Peyer's patch (tissue), 4 donors: Measurements from ENCODE around the gene LBH. TPM values are rescaled to one million over a fixed set of nuclear protein-coding genes. Genes with fewer than 3 reads are reported as not detected.
A peak's percentile ranks its signal among the peaks of the same experiment; 100 is the strongest.

Experiments used
- DNase-seq, 3 donors: peaks; one replicate each; pipeline ENCODE4 v3.0.0-alpha.2; 2017 to 2019
- H3K27ac ChIP-seq, 4 donors: fragments of 200-600 bp; sonication (generic); one replicate each; pipeline ENCODE4 v1.5.1; 2016 to 2019
- H3K27me3 ChIP-seq, 2 donors: fragments of 200-600 bp; sonication (generic); one replicate each; pipeline ENCODE4 v1.5.1; 2019
- H3K36me3 ChIP-seq, 3 donors: fragments of 200-600 bp; sonication (generic); one replicate each; pipeline ENCODE4 v1.5.1; 2016 to 2019
- H3K4me1 ChIP-seq, 4 donors: fragments of 200-600 bp; sonication (generic); one replicate each; pipeline ENCODE4 v1.5.1; 2016 to 2019
- H3K4me3 ChIP-seq, 4 donors: fragments of 200-600 bp; sonication (generic); 1 replicate in 3 of 4; 2 replicates in 1 of 4; pipeline ENCODE4 v1.5.1; 2016 to 2019; ENCODE audit warnings: mild to moderate bottlenecking in 1 of 4
- H3K9me3 ChIP-seq, 4 donors: fragments of 200-600 bp; sonication (generic); one replicate each; pipeline ENCODE4 v1.5.1; 2016 to 2019; ENCODE audit warnings: mild to moderate bottlenecking in 1 of 4
- POLR2A ChIP-seq, 2 donors: fragments of 450-650 bp; IDR thresholded peaks; one replicate each; pipeline ENCODE4 v1.5.1; 2017; ENCODE audit warnings: antibody characterized with exemption in 2 of 2, mild to moderate bottlenecking in 2 of 2, moderate library complexity in 2 of 2
- total RNA-seq, 4 donors: library from RNA; depleted of rRNA; stranded (reverse); fragments of >200 nt; gene quantifications; one replicate each; pipeline ENCODE4 v1.1.0, GENCODE V29; 2016
- TF ChIP-seq, protein P1 (sequence below), 6 experiments: fragments of 450-650 bp in 4 of 6; fragments of 200-600 bp in 2 of 6; sonication (generic) in 1 of 6; IDR thresholded peaks; one replicate each; pipeline ENCODE4 v1.5.1; 2017 to 2019; ENCODE audit warnings: antibody characterized with exemption in 6 of 6, mild to moderate bottlenecking in 3 of 6, moderate library complexity in 1 of 6

The LBH gene
- total RNA-seq, 4 donors from 2014 or later: 10.9 to 44.6 (median 14.8) TPM

- Histone ChIP-seq H3K27me3 (no peaks in the 10 kb centered on the region), H3K36me3 (no peaks in the 10 kb centered on the region), H3K4me1 (peaks cover 0 to 36% (median 6%) of the 10 kb centered on the region in 4 donors), H3K4me3 (no peak overlapping the region), H3K9me3 (no peaks in the 10 kb centered on the region), H3K27ac (peak overlapping the region in 1 of 4 donors; percentile 0)
- no peak for DNase-seq
- TF ChIP-seq POLR2A (IDR thresholded peaks at IDR 0.05): no peak
- TF ChIP-seq, protein P1, sequence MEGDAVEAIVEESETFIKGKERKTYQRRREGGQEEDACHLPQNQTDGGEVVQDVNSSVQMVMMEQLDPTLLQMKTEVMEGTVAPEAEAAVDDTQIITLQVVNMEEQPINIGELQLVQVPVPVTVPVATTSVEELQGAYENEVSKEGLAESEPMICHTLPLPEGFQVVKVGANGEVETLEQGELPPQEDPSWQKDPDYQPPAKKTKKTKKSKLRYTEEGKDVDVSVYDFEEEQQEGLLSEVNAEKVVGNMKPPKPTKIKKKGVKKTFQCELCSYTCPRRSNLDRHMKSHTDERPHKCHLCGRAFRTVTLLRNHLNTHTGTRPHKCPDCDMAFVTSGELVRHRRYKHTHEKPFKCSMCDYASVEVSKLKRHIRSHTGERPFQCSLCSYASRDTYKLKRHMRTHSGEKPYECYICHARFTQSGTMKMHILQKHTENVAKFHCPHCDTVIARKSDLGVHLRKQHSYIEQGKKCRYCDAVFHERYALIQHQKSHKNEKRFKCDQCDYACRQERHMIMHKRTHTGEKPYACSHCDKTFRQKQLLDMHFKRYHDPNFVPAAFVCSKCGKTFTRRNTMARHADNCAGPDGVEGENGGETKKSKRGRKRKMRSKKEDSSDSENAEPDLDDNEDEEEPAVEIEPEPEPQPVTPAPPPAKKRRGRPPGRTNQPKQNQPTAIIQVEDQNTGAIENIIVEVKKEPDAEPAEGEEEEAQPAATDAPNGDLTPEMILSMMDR (IDR thresholded peaks at IDR 0.05): no peak
Observed at GRCh38 chr2:30273574-30273929, 42.2 kb downstream of the LBH start.

DNA sequence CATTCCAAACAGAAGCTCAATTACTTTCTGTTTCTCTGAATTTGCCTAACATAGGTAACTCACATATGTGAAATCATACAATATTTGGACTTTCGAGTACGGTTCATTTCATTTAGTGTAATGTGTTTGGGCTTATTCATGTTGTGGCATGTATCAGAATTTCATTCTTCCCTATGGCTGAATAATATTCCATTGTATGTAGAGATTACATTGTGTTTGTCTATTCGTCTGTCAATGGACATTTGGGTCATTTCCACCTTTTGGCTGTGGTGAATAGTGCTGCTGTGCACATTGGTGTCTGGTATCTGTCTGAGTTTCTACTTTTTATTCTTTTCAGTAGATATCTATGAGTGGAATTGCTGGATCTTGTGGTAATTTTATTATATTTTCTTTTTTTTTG is 43.9 kb downstream of the LBH start:
- no peak for DNase-seq
- H3K36me3 ChIP-seq: no peaks in the 10 kb centered on the region
- H3K9me3 ChIP-seq: no peaks in the 10 kb centered on the region
- peak overlapping the region in 2 of 4 donors; percentile 41 to 78 for H3K27ac ChIP-seq
- peaks cover 0 to 36% (median 6%) of the 10 kb centered on the region in 4 donors for H3K4me1 ChIP-seq
- no peak overlapping the region for H3K4me3 ChIP-seq
- TF ChIP-seq POLR2A (IDR thresholded peaks at IDR 0.05): no peak
- TF ChIP-seq, protein P1 (IDR thresholded peaks at IDR 0.05): no peak
- H3K27me3 ChIP-seq: no peaks in the 10 kb centered on the region

DNA sequence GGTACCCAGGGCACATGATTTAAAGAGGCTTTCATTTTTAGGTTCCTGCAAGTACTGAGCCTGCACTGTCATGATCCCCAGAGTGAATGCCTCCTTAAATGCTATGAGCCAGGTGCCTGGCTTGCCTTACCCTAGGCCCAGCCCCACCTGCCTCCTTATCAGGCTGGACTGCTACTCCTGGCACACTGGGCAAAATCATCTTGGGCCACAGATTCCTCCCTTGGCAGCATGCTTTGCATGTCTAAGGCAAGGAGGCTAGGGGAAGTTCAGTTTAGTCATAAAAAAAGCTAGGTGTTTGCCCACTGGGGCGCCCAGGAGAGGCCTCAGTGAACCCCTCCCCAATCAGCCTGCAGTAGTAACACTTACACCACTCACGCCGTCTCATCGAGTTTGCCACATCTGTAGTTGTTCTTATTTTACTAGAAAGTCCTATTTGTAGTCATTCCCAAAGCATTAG is 45.1 kb downstream of the LBH start:
- TF ChIP-seq, protein P1 (IDR thresholded peaks at IDR 0.05): no peak
- no peak for TF ChIP-seq POLR2A (IDR thresholded peaks at IDR 0.05)

GRCh38 chr2:30277582-30277981 is 46.2 kb downstream of the LBH start:
- TF ChIP-seq POLR2A (IDR thresholded peaks at IDR 0.05): no peak
- TF ChIP-seq, protein P1 (IDR thresholded peaks at IDR 0.05): no peak
- H3K9me3 ChIP-seq: no peaks in the 10 kb centered on the region
- no peaks in the 10 kb centered on the region for H3K27me3 ChIP-seq
- no peak overlapping the region for H3K27ac ChIP-seq
- DNase-seq: no peak
- H3K4me3 ChIP-seq: no peak overlapping the region
- peaks cover 0 to 34% (median 10%) of the 10 kb centered on the region in 4 donors for H3K4me1 ChIP-seq
- H3K36me3 ChIP-seq: no peaks in the 10 kb centered on the region

More for the DNA sequence above, 45.1 kb downstream of the LBH start:
- H3K9me3 ChIP-seq: no peaks in the 10 kb centered on the region
- no peak overlapping the region for H3K4me3 ChIP-seq
- DNase-seq: no peak
- peaks cover 0 to 36% (median 6%) of the 10 kb centered on the region in 4 donors for H3K4me1 ChIP-seq
- H3K36me3 ChIP-seq: no peaks in the 10 kb centered on the region
- no peak overlapping the region for H3K27ac ChIP-seq
- no peaks in the 10 kb centered on the region for H3K27me3 ChIP-seq

DNA sequence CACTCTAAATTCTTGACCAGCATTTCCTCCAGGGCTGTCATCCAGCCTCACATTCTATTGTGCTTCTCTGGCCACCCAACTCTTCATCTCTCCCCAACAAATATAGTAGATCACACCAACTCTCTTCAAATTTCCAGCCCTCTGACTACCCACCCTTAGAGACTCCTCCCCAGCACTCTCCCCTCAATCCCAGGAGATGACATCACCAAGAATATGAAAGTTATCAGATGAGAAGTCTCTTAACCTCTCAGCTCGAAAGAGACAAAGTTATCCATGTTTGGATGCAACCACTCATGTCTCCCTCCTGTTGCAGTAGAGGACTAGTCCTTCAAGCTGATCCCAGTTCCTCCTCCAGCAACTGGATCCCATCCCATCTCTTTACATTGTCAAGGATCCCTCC is 47.1 kb downstream of the LBH start:
- peaks cover 0 to 26% (median 12%) of the 10 kb centered on the region in 4 donors for H3K4me1 ChIP-seq
- H3K36me3 ChIP-seq: no peaks in the 10 kb centered on the region
- no peak for TF ChIP-seq POLR2A (IDR thresholded peaks at IDR 0.05)
- TF ChIP-seq, protein P1 (IDR thresholded peaks at IDR 0.05): no peak
- no peaks in the 10 kb centered on the region for H3K9me3 ChIP-seq
- H3K27me3 ChIP-seq: no peaks in the 10 kb centered on the region
- H3K4me3 ChIP-seq: no peak overlapping the region
- DNase-seq: no peak
- H3K27ac ChIP-seq: no peak overlapping the region
